GM19023 (cell line): ENCODE data around the gene CDK9.
"Not testable (repeated sequence)": the region's sequence is repeated elsewhere in the genome, so short reads cannot be mapped to it uniquely, and the experiment has no call there.

Experiments
- ATAC-seq: cut with Tn5 transposase; IDR thresholded peaks from one replicate; pipeline ENCODE4 v1.9.1; 2021; ENCODE audit warnings: mild to moderate bottlenecking, moderate library complexity; ENCODE audit not compliant: unreplicated experiment

The CDK9 gene

GRCh38 chr9:127785933-127786772, at the start of gene CDK9:
CDK9 (plus strand) TSS chr9:127786034; CDS start chr9:127786149, 115 bp downstream.
- ATAC-seq, result peak; percentile 74

GRCh38 chr9:127738666-127739065, 47.2 kb upstream of the CDK9 start:
- ATAC-seq, result no peak

GRCh38 chr9:127739614-127740330, 46.1 kb upstream of the CDK9 start:
- no peak for ATAC-seq

GRCh38 chr9:127741831-127742434, 43.9 kb upstream of the CDK9 start:
- ATAC-seq, result no peak

GRCh38 chr9:127742435-127743088, 43.3 kb upstream of the CDK9 start:
- ATAC-seq, result no peak

GRCh38 chr9:127744398-127745110, 41.3 kb upstream of the CDK9 start:
- no peak for ATAC-seq

GRCh38 chr9:127746959-127747569, 38.8 kb upstream of the CDK9 start:
- ATAC-seq, result no peak

GRCh38 chr9:127749090-127749787, 36.6 kb upstream of the CDK9 start:
- no peak for ATAC-seq

GRCh38 chr9:127751269-127752054, 34.4 kb upstream of the CDK9 start:
- ATAC-seq, result no peak

- no peak for ATAC-seq
Measured at GRCh38 chr9:127753148-127753547, 32.7 kb upstream of the CDK9 start.

- no peak for ATAC-seq
Measured at GRCh38 chr9:127753622-127754021, 32.2 kb upstream of the CDK9 start.

GRCh38 chr9:127754099-127755060, 31.5 kb upstream of the CDK9 start:
- no peak for ATAC-seq

GRCh38 chr9:127755061-127756060, 30.5 kb upstream of the CDK9 start:
- no peak for ATAC-seq

GRCh38 chr9:127756233-127756632, 29.6 kb upstream of the CDK9 start:
- ATAC-seq, result no peak

GRCh38 chr9:127756776-127757175, 29.1 kb upstream of the CDK9 start:
- ATAC-seq, result not testable (repeated sequence)

GRCh38 chr9:127758843-127759242, 27.0 kb upstream of the CDK9 start:
- no peak for ATAC-seq
